HG03280 (cell line): ENCODE measurements around the gene ARNT2.

Experiments used
- ATAC-seq: cut with Tn5 transposase; IDR thresholded peaks from one replicate; pipeline ENCODE4 v1.9.1; 2021; ENCODE audit warnings: mild to moderate bottlenecking, moderate library complexity; ENCODE audit not compliant: unreplicated experiment

The ARNT2 gene

DNA sequence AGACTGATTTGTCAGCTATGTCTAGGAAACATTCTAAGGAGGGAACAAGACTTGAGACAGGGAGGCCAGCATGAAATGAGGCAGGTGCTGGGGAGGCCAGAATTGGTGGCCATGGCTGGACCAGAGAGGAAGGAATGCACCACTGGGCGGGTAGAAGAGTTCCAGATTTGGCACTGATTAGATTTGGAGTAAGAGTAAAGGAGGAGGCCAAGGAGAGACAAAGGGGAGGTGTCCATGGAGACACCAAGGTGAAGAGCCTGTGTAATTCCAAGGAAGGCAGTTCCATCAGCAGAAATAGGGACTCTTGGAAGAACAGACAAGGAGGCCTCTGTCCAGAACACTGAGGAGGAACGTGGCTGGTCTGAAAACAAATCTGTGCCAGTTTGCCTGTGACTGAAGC, 1.8 kb downstream of the ARNT2 start:
- no peak for ATAC-seq

DNA sequence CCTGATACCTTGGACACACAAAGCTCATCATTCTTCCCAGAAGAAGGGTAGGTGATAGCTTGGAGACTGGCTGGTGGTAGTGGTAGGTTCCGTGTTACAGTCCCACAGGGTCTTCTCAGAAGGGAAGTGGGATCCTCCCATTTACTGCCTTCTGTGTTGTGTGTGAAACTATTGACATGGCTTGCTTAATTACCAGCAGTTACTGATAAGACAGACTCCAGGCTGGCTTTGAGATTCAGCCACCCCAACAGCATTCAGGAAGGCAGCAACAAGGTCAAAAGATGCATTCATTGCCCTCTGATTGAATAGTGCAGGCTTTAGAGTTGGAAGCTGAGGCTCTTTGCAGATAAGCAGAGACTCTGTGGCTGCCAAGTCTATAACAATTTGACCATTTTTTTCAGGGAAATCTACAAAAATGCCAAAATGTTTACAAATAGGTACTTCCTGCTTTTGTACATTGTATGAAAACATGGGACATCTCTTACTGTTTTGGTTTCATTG, 7.7 kb downstream of the ARNT2 start:
- ATAC-seq: no peak

GRCh38 chr15:80414546-80415357, 10.6 kb downstream of the ARNT2 start:
- ATAC-seq: no peak

DNA sequence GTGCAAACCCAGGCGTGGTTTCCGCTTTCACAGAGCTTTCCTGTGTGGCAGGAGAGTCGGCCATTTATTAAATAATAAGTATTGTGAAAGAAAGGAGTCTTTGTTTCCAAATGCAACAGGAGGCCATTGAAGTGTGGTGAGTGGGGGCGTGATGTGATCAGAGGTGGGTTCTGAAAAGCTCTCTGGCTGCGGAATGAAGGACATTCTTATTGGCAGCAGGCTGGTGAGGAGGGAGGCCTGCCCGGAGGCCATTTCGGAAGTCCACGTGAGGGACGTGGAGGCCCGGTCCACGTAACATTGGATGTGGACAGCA, 11.1 kb downstream of the ARNT2 start:
- ATAC-seq: no peak

- ATAC-seq: no peak
Observed at GRCh38 chr15:80416702-80417101, 12.5 kb downstream of the ARNT2 start.

GRCh38 chr15:80418892-80419537, 14.8 kb downstream of the ARNT2 start:
- no peak for ATAC-seq

DNA sequence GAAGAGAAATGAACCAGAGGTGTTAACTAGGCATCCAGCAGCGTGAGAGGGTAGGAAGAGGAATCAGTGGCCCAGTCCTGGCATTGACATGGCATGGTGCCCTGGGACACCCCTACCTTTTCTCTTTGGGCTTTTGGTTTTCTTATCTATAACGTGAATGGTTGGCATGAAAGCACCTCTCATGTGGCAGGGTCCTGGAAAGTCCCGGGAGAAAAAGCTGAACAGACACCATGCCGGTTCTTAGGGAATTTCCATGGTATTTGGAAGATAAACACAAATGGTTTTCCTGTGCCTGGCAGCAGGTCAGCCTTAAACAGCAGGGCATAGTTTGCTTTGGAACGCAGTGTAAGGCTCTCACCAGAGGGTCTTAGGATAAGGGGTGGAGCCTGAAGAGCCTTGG, 15.4 kb downstream of the ARNT2 start:
- no peak for ATAC-seq

DNA sequence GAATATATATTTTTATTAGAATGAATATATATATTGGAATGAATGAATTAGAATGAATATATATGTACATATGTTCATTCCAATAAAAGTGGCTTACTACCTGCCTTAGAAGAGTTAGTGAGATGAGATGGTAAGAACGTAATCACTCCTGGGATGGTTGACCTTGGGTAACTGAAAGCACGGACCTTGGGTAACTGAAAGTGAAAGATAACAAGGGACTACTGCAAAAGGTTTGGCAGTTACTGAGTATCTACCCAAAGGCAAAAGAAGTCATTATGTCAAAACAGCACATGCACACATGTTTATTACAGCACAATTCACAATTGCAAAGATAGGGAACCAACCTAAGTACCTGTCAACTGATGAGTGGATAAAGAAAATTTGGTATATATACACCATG, 16.5 kb downstream of the ARNT2 start:
- no peak for ATAC-seq

DNA sequence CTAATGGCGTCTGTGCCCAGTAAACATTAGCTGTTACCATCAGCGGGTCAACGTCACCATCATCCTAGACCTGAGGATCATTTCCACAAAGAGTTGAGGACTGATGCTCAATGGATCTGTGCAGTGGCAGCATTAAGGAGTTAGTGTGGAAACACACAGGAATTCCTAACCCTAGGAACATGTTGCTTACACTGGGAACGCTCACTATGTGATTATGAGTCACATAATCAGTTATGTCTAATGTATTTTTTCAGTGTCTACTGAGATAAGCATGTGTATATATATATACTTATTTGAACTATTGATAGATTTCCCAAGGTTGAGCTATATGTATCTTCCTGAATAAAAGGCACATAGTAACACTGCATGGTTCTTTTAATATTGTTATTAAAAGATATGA, 19.0 kb downstream of the ARNT2 start:
- ATAC-seq: no peak

- ATAC-seq: no peak
Observed at GRCh38 chr15:80424381-80424780, 20.2 kb downstream of the ARNT2 start.

DNA sequence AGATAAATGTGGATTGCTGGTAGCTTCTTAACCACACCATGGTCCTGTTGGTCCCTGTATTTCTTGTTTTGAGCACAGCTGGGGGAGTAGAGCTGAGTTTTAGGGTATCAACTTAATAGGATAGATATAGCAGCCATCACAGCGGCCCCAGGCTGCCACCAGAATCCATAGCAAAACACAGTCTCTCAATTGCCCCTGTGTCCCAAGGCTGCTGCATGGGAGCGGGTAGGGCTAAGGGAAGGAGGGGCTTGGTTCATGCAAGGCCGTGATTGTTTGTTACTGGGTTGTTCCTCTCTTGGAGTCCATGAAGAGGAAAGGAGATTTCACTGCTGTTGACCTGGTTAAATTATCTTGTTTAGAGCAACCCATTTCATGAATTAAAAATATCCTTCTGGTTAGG, 22.1 kb downstream of the ARNT2 start:
- ATAC-seq: no peak

- no peak for ATAC-seq
Observed at GRCh38 chr15:80429964-80430363, 25.8 kb downstream of the ARNT2 start.

- ATAC-seq: no peak
Observed at GRCh38 chr15:80431635-80432344, 27.6 kb downstream of the ARNT2 start.

GRCh38 chr15:80432345-80432702, 28.1 kb downstream of the ARNT2 start:
- no peak for ATAC-seq

- no peak for ATAC-seq
Observed at GRCh38 chr15:80433836-80434235, 29.7 kb downstream of the ARNT2 start.

GRCh38 chr15:80434926-80435720, 30.9 kb downstream of the ARNT2 start:
- ATAC-seq: no peak

DNA sequence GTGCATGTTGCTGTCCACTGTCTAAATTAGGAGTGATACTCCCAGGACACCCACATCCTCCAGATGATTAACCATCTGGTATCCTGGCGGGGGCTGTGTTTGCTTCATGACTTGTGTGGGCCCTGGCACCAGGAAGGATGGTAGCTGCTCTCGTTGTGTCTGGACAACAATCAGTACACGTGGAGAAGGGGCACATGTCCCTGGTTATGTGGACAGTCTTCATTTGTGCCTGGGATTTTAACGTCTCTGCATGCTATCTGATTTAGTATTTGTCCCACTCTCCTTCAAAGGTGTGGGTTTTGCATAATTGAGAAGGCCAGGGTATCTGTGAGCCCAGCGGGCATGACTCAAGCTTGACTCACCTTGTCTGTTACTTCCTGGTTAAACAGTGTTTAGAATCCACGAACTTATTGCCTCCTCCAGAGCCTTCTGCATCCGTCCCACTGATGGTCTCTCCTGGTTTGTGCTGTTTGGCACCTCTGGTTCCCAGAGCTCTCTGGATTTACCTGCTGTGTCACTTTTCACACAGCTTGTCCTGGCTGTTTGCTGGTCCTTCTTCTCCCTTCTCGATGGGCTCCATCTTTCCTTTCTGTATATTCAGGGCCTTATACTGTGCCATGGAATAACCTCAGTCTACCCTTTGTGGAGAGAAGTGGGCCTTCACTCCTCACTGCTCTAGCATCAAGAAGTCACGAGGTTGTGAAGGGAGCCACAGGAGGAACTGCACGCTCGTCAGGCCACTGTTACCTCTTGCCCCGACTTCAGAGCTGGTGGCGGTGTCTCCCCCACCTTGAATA, 32.5 kb downstream of the ARNT2 start:
- ATAC-seq: no peak

DNA sequence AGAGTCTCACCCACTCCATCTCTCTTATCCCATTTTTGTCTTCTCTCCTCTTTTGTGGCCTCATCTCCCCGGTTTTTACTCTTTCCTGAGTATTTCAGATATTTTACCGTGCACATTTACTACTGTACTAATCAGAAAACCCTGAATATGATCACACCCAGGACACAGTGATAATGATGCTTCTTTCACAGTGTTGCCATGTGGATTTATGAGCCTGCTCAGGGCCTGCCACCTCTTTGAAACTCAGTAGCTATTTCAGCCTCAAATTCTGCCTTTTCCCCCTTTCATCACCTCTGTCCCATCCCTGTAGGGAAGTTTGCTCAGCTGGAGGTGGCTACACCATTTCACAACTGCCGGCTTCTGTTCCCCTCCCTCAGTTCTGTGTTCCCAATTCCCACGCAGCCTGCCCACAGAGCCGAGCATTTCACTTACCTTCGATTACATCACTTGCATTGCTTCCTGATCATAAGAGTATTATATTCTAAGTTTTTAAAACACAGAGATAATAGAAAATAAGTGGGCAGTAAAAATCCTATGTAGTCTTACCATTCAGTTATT, 33.2 kb downstream of the ARNT2 start:
- no peak for ATAC-seq

DNA sequence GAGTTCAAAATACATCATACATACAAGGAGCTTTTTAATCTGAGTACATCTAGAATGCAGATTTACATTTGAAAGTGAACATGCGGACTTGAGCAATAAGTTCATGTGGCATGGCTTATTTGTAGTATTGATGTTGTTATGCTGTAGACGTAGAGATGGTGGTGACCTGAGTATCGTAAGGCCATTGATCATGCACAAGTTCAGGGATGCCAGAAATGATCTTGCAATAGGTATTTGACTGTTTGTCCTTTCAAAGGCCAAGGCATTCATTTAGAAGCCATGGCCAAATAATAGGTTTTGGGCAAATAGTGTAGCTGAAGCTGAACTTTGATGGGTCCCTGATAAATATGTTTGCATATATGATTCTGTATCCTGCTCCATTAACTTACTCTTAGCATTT, 35.0 kb downstream of the ARNT2 start:
- no peak for ATAC-seq

DNA sequence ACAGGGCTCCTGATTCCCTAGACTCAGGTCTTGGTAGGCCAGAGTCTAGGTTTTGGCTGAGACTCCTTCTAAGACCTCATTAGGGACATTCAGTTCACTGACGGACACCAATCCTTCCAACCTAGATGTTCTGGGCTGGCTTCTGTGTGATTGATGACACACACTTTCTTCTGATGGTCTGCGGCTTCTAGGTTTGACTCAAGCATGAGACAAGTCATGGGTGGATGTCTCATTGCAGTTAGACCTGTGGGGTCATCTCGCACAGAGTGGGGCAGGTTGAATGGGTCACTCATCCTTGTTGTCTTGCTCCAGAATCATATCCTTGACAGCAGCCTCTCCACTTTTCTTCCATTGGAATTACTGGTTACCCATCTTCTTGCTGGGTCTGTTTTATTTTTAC, 35.8 kb downstream of the ARNT2 start:
- no peak for ATAC-seq
